HCT116 (cell line): ENCODE data around the gene PCAT6. TPM values are rescaled to one million over a fixed set of nuclear protein-coding genes. Genes with fewer than 3 reads are reported as not detected.

Experiments used
- ATAC-seq: fragments of 200-7000 bp; cut with Tn5 transposase; 2 replicates; pipeline ENCODE4 v1.9.1; 2020; ENCODE audit warnings: mild to moderate bottlenecking, moderate library complexity
- BruUV-seq: library from RNA; stranded (reverse); fragments of 400-500 nt; replicated peaks from 2 replicates; lab custom pipeline; 2021; lab: Mats Ljungman, UMichigan
- CTCF ChIA-PET: fragments of 300-600 bp; sonication (Branson Sonifier 250); formaldehyde crosslinking; loops from one replicate; lab custom pipeline; 2021; ENCODE audit warnings: antibody characterized with exemption; lab: Charles Lee
- POLR2A ChIA-PET: fragments of 300-600, 350-600 bp; sonication (Branson Sonifier 250); formaldehyde crosslinking; loops from one replicate; lab custom pipeline; 2021; ENCODE audit warnings: antibody characterized with exemption; lab: Charles Lee
- RAD21 ChIA-PET, 2 experiments: fragments of 300-600 bp; sonication (Branson Sonifier 250); formaldehyde crosslinking; loops; one replicate each; lab custom pipeline; 2023; ENCODE audit warnings: low total read pairs in 2 of 2; ENCODE audit not compliant: uncharacterized antibody in 2 of 2, unreplicated experiment in 2 of 2, low non-redundant PET in 1 of 2; lab: Charles Lee
- DNase-seq: peaks from one replicate; pipeline ENCODE4 v3.0.0-alpha.2; 2010; ENCODE audit warnings: low read depth, low spot score
- H2AFZ ChIP-seq: fragments of 200-600 bp; shearing (Covaris generic), sonication (generic); 2 replicates; pipeline ENCODE4 v1.6.1; 2017; ENCODE audit warnings: low read depth, mixed run types, mixed read lengths, antibody characterized with exemption, low read length; ENCODE audit not compliant: poor library complexity, severe bottlenecking
- H3K27ac ChIP-seq: 2 replicates; pipeline ENCODE4 v1.5.1; 2012; ENCODE audit warnings: low read depth, low read length
- H3K27me3 ChIP-seq: fragments of 200-600 bp; sonication (generic); 2 replicates; pipeline ENCODE4 v1.6.1; 2016; ENCODE audit warnings: mixed run types, low read length, mixed read lengths; ENCODE audit not compliant: insufficient read depth
- H3K36me3 ChIP-seq, 2 experiments: fragments of 200-500 bp in 1 of 2; fragments of 200-600 bp in 1 of 2; sonication (Bioruptor generic) in 1 of 2; sonication (generic) in 1 of 2; 2 replicates each; pipeline versions ENCODE4 v1.5.1 to v1.6.1; 2014 to 2016; ENCODE audit warnings: low read length in 2 of 2, inconsistent platforms in 1 of 2, mixed read lengths in 1 of 2, mixed run types in 1 of 2; ENCODE audit not compliant: insufficient read depth in 2 of 2, control insufficient read depth in 1 of 2
- H3K4me1 ChIP-seq, 2 experiments: fragments of 200-600 bp in 1 of 2; sonication (generic) in 1 of 2; 2 replicates each; pipeline versions ENCODE4 v1.5.1 to v1.6.1; 2012 to 2017; ENCODE audit warnings: low read length in 2 of 2, inconsistent platforms in 1 of 2, mild to moderate bottlenecking in 1 of 2, mixed read lengths in 1 of 2, mixed run types in 1 of 2, moderate library complexity in 1 of 2; ENCODE audit not compliant: insufficient read depth in 2 of 2, control insufficient read depth in 1 of 2
- H3K4me2 ChIP-seq: fragments of 200-600 bp; sonication (generic); 2 replicates; pipeline ENCODE4 v1.6.1; 2017; ENCODE audit warnings: mixed run types, low read length, mixed read lengths
- H3K4me3 ChIP-seq, 2 experiments: fragments of 200-600 bp in 1 of 2; sonication (generic) in 1 of 2; replicated peaks in 1 of 2; 2 replicates each; pipeline ENCODE4 v1.5.1; 2011 to 2016; ENCODE audit warnings: low read length in 2 of 2, control low read depth in 1 of 2, low read depth in 1 of 2, mild to moderate bottlenecking in 1 of 2, mixed read lengths in 1 of 2, mixed run types in 1 of 2
- H3K79me2 ChIP-seq: fragments of 200-600 bp; sonication (generic); 2 replicates; pipeline ENCODE4 v1.6.1; 2017; ENCODE audit warnings: mild to moderate bottlenecking, mixed run types, low read length, moderate library complexity, mixed read lengths; ENCODE audit not compliant: insufficient read depth
- H3K9ac ChIP-seq: fragments of 200-600 bp; sonication (generic); 2 replicates; pipeline ENCODE4 v1.6.1; 2016; ENCODE audit warnings: low read length, mixed read lengths
- H3K9me2 ChIP-seq: fragments of 200-600 bp; sonication (generic), shearing (Covaris generic); 2 replicates; pipeline ENCODE4 v1.6.1; 2017; ENCODE audit warnings: mixed run types, mild to moderate bottlenecking, moderate library complexity; ENCODE audit not compliant: insufficient read depth
- H3K9me3 ChIP-seq, 2 experiments: fragments of 200-500 bp in 1 of 2; fragments of 200-600 bp in 1 of 2; sonication (Bioruptor generic) in 1 of 2; sonication (generic) in 1 of 2; 2 replicates each; pipeline ENCODE4 v1.6.1; 2014 to 2017; ENCODE audit warnings: low read length in 2 of 2, mixed read lengths in 2 of 2, inconsistent platforms in 1 of 2, low read depth in 1 of 2, mild to moderate bottlenecking in 1 of 2, mixed run types in 1 of 2, moderate library complexity in 1 of 2; ENCODE audit not compliant: control insufficient read depth in 1 of 2, insufficient read depth in 1 of 2
- H4K20me1 ChIP-seq: fragments of 200-600 bp; sonication (generic), shearing (Covaris generic); 2 replicates; pipeline ENCODE4 v1.6.1; 2017; ENCODE audit warnings: mixed run types, mild to moderate bottlenecking, moderate library complexity; ENCODE audit not compliant: insufficient read depth
- POLR2AphosphoS5 ChIP-seq: IDR thresholded peaks from 2 replicates; pipeline ENCODE4 v1.6.1; 2011; ENCODE audit warnings: mild to moderate bottlenecking, low read depth, low read length, moderate library complexity
- SIN3A ChIP-seq: IDR thresholded peaks from 2 replicates; pipeline ENCODE4 v1.6.1; 2012; ENCODE audit warnings: low read depth
- SP1 ChIP-seq: IDR thresholded peaks from 2 replicates; pipeline ENCODE4 v1.6.1; 2012; ENCODE audit warnings: low read depth
- YY1 ChIP-seq: IDR thresholded peaks from 2 replicates; pipeline ENCODE4 v1.6.1; 2011; ENCODE audit warnings: low read length, low read depth, moderate library complexity, mild to moderate bottlenecking; ENCODE audit not compliant: insufficient replicate concordance; ENCODE audit errors: extremely low read depth
- intact Hi-C: fragments of 100-400 bp; cut with micrococcal nuclease; formaldehyde crosslinking; loops from 2 replicates; pipeline ENCODE4 v1.10.0; 2022
- total RNA-seq: library from RNA; stranded (reverse); gene quantifications from one replicate; pipeline ENCODE4 v1.2.1, GENCODE V29; 2021; ENCODE audit not compliant: unreplicated experiment

Gene PCAT6
- total RNA-seq, 1 experiment from 2014 or later: 1.9 TPM

- H3K4me2 ChIP-seq: peak overlapping the region; percentile 71
- no peak overlapping the region for H3K4me3 ChIP-seq
- H4K20me1 ChIP-seq: no peaks in the 10 kb centered on the region
- no peak overlapping the region for H2AFZ ChIP-seq
- intact Hi-C loops: no loop called here
- no peak for DNase-seq
- no peaks in the 10 kb centered on the region for H3K9me3 ChIP-seq
- no peaks in the 10 kb centered on the region for H3K36me3 ChIP-seq
- H3K27me3 ChIP-seq: no peaks in the 10 kb centered on the region
- H3K79me2 ChIP-seq: peaks cover 40% of the 10 kb centered on the region
- no TSS peak for BruUV-seq
- CTCF ChIA-PET: interaction anchor here (0.5 kb wide), 1 partner anchor 63 kb away, joined by 3 read pairs; no protein-coding TSS in a partner anchor
- peak overlapping the region; percentile 80; the same call in 1 of the 2 replicates for H3K27ac ChIP-seq
- POLR2A ChIA-PET: no interaction called here
- ATAC-seq: no peak
- no peaks in the 10 kb centered on the region for H3K9me2 ChIP-seq
- RAD21 ChIA-PET: no interaction called here
- TF ChIP-seq SP1 (no peak), SIN3A (no peak)
- H3K4me1 ChIP-seq: peaks cover 32 to 59% of the 10 kb centered on the region in 2 experiments
- H3K9ac ChIP-seq: no peak overlapping the region
These were observed 6.6 kb upstream of the PCAT6 start for GRCh38 chr1:202804126-202804525.

GRCh38 chr1:202805886-202806844 lies 4.6 kb upstream of the PCAT6 start:
- TF ChIP-seq POLR2AphosphoS5: no peak
- TF ChIP-seq YY1: peak; percentile 6
- Histone ChIP-seq H2AFZ (no peak overlapping the region), H3K4me2 (peak overlapping the region; percentile 91), H3K9ac (0 out of 2 replicates have a peak overlapping the region, but pooled peaks have one; percentile 71), H3K36me3 (no peaks in the 10 kb centered on the region), H3K9me2 (no peaks in the 10 kb centered on the region), H3K4me3 (peak overlapping the region; percentile 78 to 82; a peak in 2 of 4 replicates), H3K27ac (no peak overlapping the region), H4K20me1 (no peaks in the 10 kb centered on the region), H3K9me3 (no peaks in the 10 kb centered on the region), H3K27me3 (no peaks in the 10 kb centered on the region), H3K79me2 (peaks cover 40% of the 10 kb centered on the region), H3K4me1 (peaks cover 36 to 68% of the 10 kb centered on the region in 2 experiments)
- DNase-seq (no peak), ATAC-seq (no peak)
- intact Hi-C loops: no loop called here
- ChIA-PET POLR2A (no interaction called here), RAD21 (no interaction called here), CTCF (no interaction called here)
- BruUV-seq: TSS peak; percentile 34
